Uterus (tissue), 4 donors: ENCODE results near the gene DZANK1. TPM values are rescaled to one million over a fixed set of nuclear protein-coding genes. Genes with fewer than 3 reads are reported as not detected.

ENCODE experiments used
- DNase-seq, 2 donors: peaks; one replicate each; pipeline ENCODE4 v3.0.0-alpha.2; 2019 to 2020
- H3K27ac ChIP-seq, 2 donors: fragments of 200-600 bp; sonication (generic); 1 replicate in 1 of 2; 2 replicates in 1 of 2; pipeline ENCODE4 v1.5.1; 2016 to 2018
- H3K27me3 ChIP-seq, 2 donors: fragments of 200-600 bp; sonication (generic); one replicate each; pipeline ENCODE4 v1.5.1; 2018 to 2019; ENCODE audit warnings: control low read depth in 1 of 2
- H3K36me3 ChIP-seq, 2 donors: fragments of 200-600 bp; sonication (generic); one replicate each; pipeline ENCODE4 v1.5.1; 2019; ENCODE audit warnings: control low read depth in 1 of 2
- H3K4me1 ChIP-seq, 2 donors: fragments of 200-600 bp; sonication (generic); one replicate each; pipeline ENCODE4 v1.5.1; 2018 to 2019; ENCODE audit warnings: control low read depth in 1 of 2
- H3K4me3 ChIP-seq, 2 donors: fragments of 200-600 bp; sonication (generic); 1 replicate in 1 of 2; 2 replicates in 1 of 2; pipeline ENCODE4 v1.5.1; 2018 to 2019; ENCODE audit warnings: mild to moderate bottlenecking in 1 of 2
- H3K9me3 ChIP-seq, 2 donors: fragments of 200-600 bp; sonication (generic); one replicate each; pipeline ENCODE4 v1.5.1; 2019; ENCODE audit warnings: control low read depth in 1 of 2
- POLR2A ChIP-seq, 2 donors: fragments of 450-650 bp; IDR thresholded peaks; one replicate each; pipeline ENCODE4 v1.6.1; 2016; ENCODE audit warnings: antibody characterized with exemption in 2 of 2, mild to moderate bottlenecking in 1 of 2, moderate library complexity in 1 of 2
- intact Hi-C: fragments of 100-400 bp; cut with DNase I; formaldehyde crosslinking; loops from one replicate; pipeline ENCODE4 v1.15.1; 2023; ENCODE audit warnings: low total_unique reads
- total RNA-seq, 4 donors: library from RNA; depleted of rRNA in 3 of 4; stranded (reverse); fragments of >200 nt in 3 of 4; gene quantifications; one replicate each; pipeline versions ENCODE4 v1.1.0 to v1.2.4, GENCODE V29; 2014 to 2023
- TF ChIP-seq, protein P1 (sequence below), 4 experiments: fragments of 200-600 bp in 2 of 4; fragments of 450-650 bp in 2 of 4; sonication (generic) in 2 of 4; IDR thresholded peaks; one replicate each; pipeline ENCODE4 v1.5.1; 2016 to 2019; ENCODE audit warnings: antibody characterized with exemption in 4 of 4, mild to moderate bottlenecking in 2 of 4, moderate library complexity in 1 of 4
- donor health status: DM: yes; HTN: yes; CAD: no.

DZANK1 gene
- total RNA-seq, 4 donors from 2014 or later = 3.7 to 10.0 (median 4.2) TPM

DNA sequence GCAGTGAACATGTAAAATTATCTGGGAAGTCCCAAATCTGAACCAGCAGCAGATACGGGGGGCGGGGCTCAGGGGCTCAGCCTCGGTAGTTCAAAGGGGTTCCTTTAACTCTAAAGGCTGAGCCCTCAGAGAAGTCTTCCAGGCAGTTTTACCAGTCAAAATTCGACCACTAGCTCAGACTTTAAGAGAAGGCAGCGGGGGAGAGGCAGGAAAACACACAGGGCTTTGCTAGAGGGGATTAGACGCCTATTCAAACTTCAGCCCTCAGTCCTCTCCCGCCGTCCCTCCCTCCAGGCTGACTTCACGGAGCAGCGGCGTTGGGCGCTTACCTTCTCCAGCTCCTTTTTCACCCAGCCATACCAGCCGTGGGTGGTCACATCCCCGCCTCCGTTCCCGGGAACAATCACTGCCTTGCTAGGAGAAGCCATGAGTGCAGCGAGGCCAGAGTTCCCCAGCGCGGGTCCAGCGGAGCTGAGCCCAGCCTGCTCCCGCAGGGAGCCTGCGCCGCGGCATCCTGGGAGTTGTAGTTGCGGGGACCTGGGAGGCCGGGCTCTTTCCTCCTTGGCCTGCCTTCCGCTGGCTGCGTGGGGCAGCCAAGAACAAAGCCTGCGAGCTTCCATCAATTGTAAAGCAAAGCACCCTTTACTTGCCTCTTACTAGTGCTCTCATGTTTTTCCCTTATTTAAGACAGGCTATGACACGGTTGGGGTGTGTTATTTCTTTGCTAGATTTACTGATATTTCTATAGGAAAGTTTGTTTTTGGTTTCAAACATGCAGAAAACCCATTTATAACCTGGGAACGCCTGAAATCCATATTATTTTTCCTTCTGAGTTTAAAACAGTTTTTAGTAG, 30.1 kb upstream of the DZANK1 start, which contains the start of gene RBBP9:
TSS of gene RBBP9 (minus strand) at position 486 of the 853 bp plus-strand sequence. CDS start at position 428, 58 bp downstream.
- peak in 1 of 2 donors; percentile 36 for TF ChIP-seq POLR2A (IDR thresholded peaks at IDR 0.05)
- TF ChIP-seq, protein P1, sequence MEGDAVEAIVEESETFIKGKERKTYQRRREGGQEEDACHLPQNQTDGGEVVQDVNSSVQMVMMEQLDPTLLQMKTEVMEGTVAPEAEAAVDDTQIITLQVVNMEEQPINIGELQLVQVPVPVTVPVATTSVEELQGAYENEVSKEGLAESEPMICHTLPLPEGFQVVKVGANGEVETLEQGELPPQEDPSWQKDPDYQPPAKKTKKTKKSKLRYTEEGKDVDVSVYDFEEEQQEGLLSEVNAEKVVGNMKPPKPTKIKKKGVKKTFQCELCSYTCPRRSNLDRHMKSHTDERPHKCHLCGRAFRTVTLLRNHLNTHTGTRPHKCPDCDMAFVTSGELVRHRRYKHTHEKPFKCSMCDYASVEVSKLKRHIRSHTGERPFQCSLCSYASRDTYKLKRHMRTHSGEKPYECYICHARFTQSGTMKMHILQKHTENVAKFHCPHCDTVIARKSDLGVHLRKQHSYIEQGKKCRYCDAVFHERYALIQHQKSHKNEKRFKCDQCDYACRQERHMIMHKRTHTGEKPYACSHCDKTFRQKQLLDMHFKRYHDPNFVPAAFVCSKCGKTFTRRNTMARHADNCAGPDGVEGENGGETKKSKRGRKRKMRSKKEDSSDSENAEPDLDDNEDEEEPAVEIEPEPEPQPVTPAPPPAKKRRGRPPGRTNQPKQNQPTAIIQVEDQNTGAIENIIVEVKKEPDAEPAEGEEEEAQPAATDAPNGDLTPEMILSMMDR (IDR thresholded peaks at IDR 0.05) = no peak
- Histone ChIP-seq H3K4me3 (peak within 1 kb of the TSS; percentile 58 to 81), H3K27me3 (no peaks in the 10 kb centered on the region), H3K36me3 (no peaks in the 10 kb centered on the region), H3K9me3 (no peaks in the 10 kb centered on the region), H3K27ac (peak within 1 kb of the TSS; percentile 68 to 69), H3K4me1 (peaks cover 0 to 6% of the 10 kb centered on the region in 2 donors)
- intact Hi-C loops = no loop called here
- DNase-seq = peak; percentile 79 to 81

DNA sequence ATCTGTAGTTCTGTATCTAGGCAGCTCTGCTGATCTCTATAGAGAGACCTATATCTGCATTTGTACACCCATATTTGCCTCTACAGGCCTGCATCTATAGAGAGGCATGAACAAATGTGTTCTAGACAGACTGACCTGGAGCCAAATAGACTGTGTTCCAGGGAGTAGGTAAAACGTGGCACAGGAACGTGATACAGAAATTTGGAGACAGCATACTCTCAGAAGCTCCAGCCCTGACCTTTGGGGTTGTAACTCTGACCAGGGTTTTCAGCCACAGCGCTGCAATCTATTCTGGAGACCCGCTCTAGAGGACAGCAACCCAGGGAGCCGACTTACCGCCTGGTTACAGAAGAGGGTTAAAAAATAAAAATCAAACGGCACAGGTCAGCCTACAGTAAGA, 29.2 kb upstream of the DZANK1 start:
- Histone ChIP-seq H3K36me3 (no peaks in the 10 kb centered on the region), H3K4me3 (peak overlapping the region in 1 of 2 donors; percentile 58), H3K9me3 (no peaks in the 10 kb centered on the region), H3K27ac (peak overlapping the region in 1 of 2 donors; percentile 69), H3K4me1 (peaks cover 0 to 6% of the 10 kb centered on the region in 2 donors), H3K27me3 (no peaks in the 10 kb centered on the region)
- intact Hi-C loops = no loop called here
- DNase-seq = no peak
- TF ChIP-seq POLR2A (IDR thresholded peaks at IDR 0.05) = no peak
- TF ChIP-seq, protein P1 (IDR thresholded peaks at IDR 0.05) = no peak

DNA sequence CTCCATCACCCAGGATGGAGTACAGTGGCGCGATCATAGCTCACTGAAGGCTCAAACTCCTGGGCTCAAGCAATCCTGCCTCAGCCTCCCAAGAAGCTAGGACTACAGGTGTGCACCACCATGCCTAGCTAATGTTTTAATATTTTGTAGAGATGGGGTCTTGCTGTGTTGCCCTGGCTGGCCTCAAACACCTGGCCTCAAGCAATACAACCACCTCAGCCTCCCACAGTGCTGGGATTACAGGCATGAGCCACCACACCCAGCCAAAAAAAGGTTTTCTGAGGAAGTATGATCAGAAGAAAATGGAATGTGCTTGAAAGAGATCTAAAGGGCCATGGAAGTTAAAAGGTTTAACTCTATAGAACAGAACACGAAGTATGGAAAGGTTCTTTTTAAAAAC, 21.5 kb upstream of the DZANK1 start:
- Histone ChIP-seq H3K36me3 (no peaks in the 10 kb centered on the region), H3K4me1 (no peaks in the 10 kb centered on the region), H3K27ac (no peak overlapping the region), H3K4me3 (no peak overlapping the region), H3K9me3 (no peaks in the 10 kb centered on the region), H3K27me3 (no peaks in the 10 kb centered on the region)
- TF ChIP-seq, protein P1 (IDR thresholded peaks at IDR 0.05) = no peak
- TF ChIP-seq POLR2A (IDR thresholded peaks at IDR 0.05) = no peak
- DNase-seq = no peak
- intact Hi-C loops = no loop called here

DNA sequence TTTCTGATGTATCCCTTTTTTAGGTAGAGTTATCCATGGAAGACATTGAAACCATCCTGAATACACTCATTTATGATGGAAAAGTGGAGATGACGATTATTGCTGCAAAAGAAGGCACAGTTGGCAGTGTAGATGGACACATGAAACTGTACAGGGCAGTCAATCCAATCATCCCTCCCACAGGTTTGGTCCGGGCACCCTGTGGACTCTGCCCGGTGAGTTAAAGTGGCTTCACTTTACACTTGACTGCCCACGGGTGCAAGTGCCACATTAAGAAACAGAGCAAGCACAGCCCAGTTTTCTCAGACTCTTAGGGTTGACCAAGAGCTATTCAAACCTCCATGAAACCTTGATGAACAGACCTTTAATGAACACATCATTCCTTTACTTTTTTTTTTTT, 14.8 kb upstream of the DZANK1 start:
- Histone ChIP-seq H3K4me1 (no peaks in the 10 kb centered on the region), H3K27ac (no peak overlapping the region), H3K27me3 (no peaks in the 10 kb centered on the region), H3K36me3 (no peaks in the 10 kb centered on the region), H3K9me3 (no peaks in the 10 kb centered on the region), H3K4me3 (no peak overlapping the region)
- intact Hi-C loops = no loop called here
- DNase-seq = no peak
- TF ChIP-seq, protein P1 (IDR thresholded peaks at IDR 0.05) = no peak
- TF ChIP-seq POLR2A (IDR thresholded peaks at IDR 0.05) = no peak

DNA sequence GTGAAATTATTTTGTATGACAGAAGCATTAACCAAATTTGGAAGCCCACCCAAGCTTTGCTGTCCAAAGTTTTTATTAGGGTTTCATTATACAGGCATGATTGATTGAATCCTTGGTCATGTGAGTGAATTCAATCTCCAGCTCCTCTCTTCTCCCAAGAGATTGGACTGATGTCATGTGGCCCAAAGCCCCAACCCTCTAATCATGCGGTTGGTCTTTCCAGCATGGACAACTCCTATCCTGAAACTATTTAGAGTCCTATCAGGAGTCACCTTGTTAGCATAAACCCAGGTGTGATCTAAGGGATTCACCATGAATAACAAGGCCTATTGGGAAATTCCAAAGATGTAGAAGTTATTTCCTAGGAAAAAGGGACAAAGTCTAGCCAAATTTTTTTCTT, 11.0 kb upstream of the DZANK1 start:
- DNase-seq = no peak
- Histone ChIP-seq H3K4me1 (no peaks in the 10 kb centered on the region), H3K36me3 (no peaks in the 10 kb centered on the region), H3K27ac (no peak overlapping the region), H3K27me3 (no peaks in the 10 kb centered on the region), H3K4me3 (no peak overlapping the region), H3K9me3 (no peaks in the 10 kb centered on the region)
- TF ChIP-seq, protein P1 (IDR thresholded peaks at IDR 0.05) = no peak
- no peak for TF ChIP-seq POLR2A (IDR thresholded peaks at IDR 0.05)
- intact Hi-C loops = no loop called here
